MM.1S (cell line): ENCODE results near the gene MSL3.

ENCODE experiments used
- DNase-seq: peaks from one replicate; pipeline ENCODE4 v3.0.0-alpha.2; 2015
- H2AFZ ChIP-seq: fragments of 300-600 bp; sonication (generic); 2 replicates; pipeline ENCODE4 v1.6.0; 2016; ENCODE audit warnings: antibody characterized with exemption, low read length
- H3F3A ChIP-seq: fragments of 300-600 bp; sonication (generic); 2 replicates; pipeline ENCODE4 v1.6.1; 2016; ENCODE audit warnings: mild to moderate bottlenecking, antibody characterized with exemption, low read length, moderate library complexity, mixed read lengths; ENCODE audit not compliant: insufficient read depth
- H3K27ac ChIP-seq: fragments of 300-600 bp; sonication (generic); 2 replicates; pipeline ENCODE4 v1.5.1; 2016; ENCODE audit warnings: mild to moderate bottlenecking, low read length
- H3K27me3 ChIP-seq: fragments of 300-600 bp; sonication (generic); replicated peaks from 2 replicates; pipeline ENCODE4 v1.6.0; 2016; ENCODE audit warnings: low read length; ENCODE audit not compliant: insufficient read depth
- H3K36me3 ChIP-seq: fragments of 300-600 bp; sonication (generic); replicated peaks from 2 replicates; pipeline ENCODE4 v1.6.1; 2016; ENCODE audit warnings: mild to moderate bottlenecking, low read length, mixed read lengths; ENCODE audit not compliant: insufficient read depth
- H3K4me1 ChIP-seq: fragments of 300-600 bp; sonication (generic); 2 replicates; pipeline ENCODE4 v1.6.1; 2016; ENCODE audit warnings: low read length, mixed read lengths
- H3K4me2 ChIP-seq: fragments of 300-600 bp; sonication (generic); 2 replicates; pipeline ENCODE4 v1.6.0; 2016; ENCODE audit warnings: low read depth, low read length
- H3K4me3 ChIP-seq: fragments of 300-600 bp; sonication (generic); 2 replicates; pipeline ENCODE4 v1.5.1; 2016; ENCODE audit warnings: low read length, mixed read lengths
- H3K79me2 ChIP-seq: fragments of 300-600 bp; sonication (generic); 2 replicates; pipeline ENCODE4 v1.6.1; 2016; ENCODE audit warnings: mixed run types, low read length, mixed read lengths
- H3K9ac ChIP-seq: fragments of 300-600 bp; sonication (generic); 2 replicates; pipeline ENCODE4 v1.6.1; 2016; ENCODE audit warnings: low read length, mixed read lengths
- H3K9me2 ChIP-seq: fragments of 300-600 bp; sonication (generic); replicated peaks from 2 replicates; pipeline ENCODE4 v1.6.1; 2016; ENCODE audit warnings: mild to moderate bottlenecking, low read length, mixed read lengths; ENCODE audit not compliant: insufficient read depth
- H3K9me3 ChIP-seq: fragments of 300-600 bp; sonication (generic); replicated peaks from 2 replicates; pipeline ENCODE4 v1.6.1; 2016; ENCODE audit warnings: mild to moderate bottlenecking, low read length, mixed read lengths; ENCODE audit not compliant: insufficient read depth
- H4K20me1 ChIP-seq: fragments of 300-600 bp; sonication (generic); 2 replicates; pipeline ENCODE4 v1.6.1; 2016; ENCODE audit warnings: mild to moderate bottlenecking, low read length, moderate library complexity, mixed read lengths; ENCODE audit not compliant: insufficient read depth
- CTCF ChIP-seq: fragments of 300-600 bp; sonication (generic); IDR thresholded peaks from 2 replicates; pipeline ENCODE4 v1.5.1; 2016; ENCODE audit warnings: antibody characterized with exemption, low read length, mixed read lengths
- EZH2 ChIP-seq: fragments of 300-600 bp; sonication (generic); optimal IDR thresholded peaks from 2 replicates; pipeline ENCODE3; 2017; ENCODE audit warnings: low read depth, mild to moderate bottlenecking, antibody characterized with exemption, low read length, mixed read lengths
- EZH2phosphoT487 ChIP-seq: fragments of 300-600 bp; sonication (generic); IDR thresholded peaks from 2 replicates; pipeline ENCODE4 v1.6.1; 2018; ENCODE audit warnings: antibody characterized with exemption, low read length

The MSL3 gene

GRCh38 chrX:11725631-11726442, 32.2 kb upstream of the MSL3 start:
- no peaks in the 10 kb centered on the region for H3K79me2 ChIP-seq
- no peaks in the 10 kb centered on the region for H3K9me3 ChIP-seq
- H3K9ac ChIP-seq, result no peak overlapping the region
- no peaks in the 10 kb centered on the region for H4K20me1 ChIP-seq
- H3F3A ChIP-seq, result no peaks in the 10 kb centered on the region
- no peaks in the 10 kb centered on the region for H3K4me1 ChIP-seq
- H2AFZ ChIP-seq, result no peak overlapping the region
- no peak for DNase-seq
- TF ChIP-seq EZH2phosphoT487 (no peak), CTCF (no peak), EZH2 (no peak)
- H3K9me2 ChIP-seq, result no peaks in the 10 kb centered on the region
- H3K27ac ChIP-seq, result no peak overlapping the region
- no peak overlapping the region for H3K4me2 ChIP-seq
- no peak overlapping the region for H3K4me3 ChIP-seq
- no peaks in the 10 kb centered on the region for H3K27me3 ChIP-seq
- H3K36me3 ChIP-seq, result no peaks in the 10 kb centered on the region

GRCh38 chrX:11728556-11728955, 29.5 kb upstream of the MSL3 start:
- no peak for DNase-seq
- no peak overlapping the region for H3K4me3 ChIP-seq
- no peak overlapping the region for H3K4me2 ChIP-seq
- H3K27ac ChIP-seq, result no peak overlapping the region
- TF ChIP-seq EZH2 (no peak), EZH2phosphoT487 (no peak), CTCF (no peak)
- no peaks in the 10 kb centered on the region for H4K20me1 ChIP-seq
- H3K4me1 ChIP-seq, result no peaks in the 10 kb centered on the region
- no peaks in the 10 kb centered on the region for H3K79me2 ChIP-seq
- H3K36me3 ChIP-seq, result no peaks in the 10 kb centered on the region
- H3K9ac ChIP-seq, result no peak overlapping the region
- H3F3A ChIP-seq, result no peaks in the 10 kb centered on the region
- H3K27me3 ChIP-seq, result no peaks in the 10 kb centered on the region
- no peak overlapping the region for H2AFZ ChIP-seq
- H3K9me3 ChIP-seq, result no peaks in the 10 kb centered on the region
- no peaks in the 10 kb centered on the region for H3K9me2 ChIP-seq

DNA sequence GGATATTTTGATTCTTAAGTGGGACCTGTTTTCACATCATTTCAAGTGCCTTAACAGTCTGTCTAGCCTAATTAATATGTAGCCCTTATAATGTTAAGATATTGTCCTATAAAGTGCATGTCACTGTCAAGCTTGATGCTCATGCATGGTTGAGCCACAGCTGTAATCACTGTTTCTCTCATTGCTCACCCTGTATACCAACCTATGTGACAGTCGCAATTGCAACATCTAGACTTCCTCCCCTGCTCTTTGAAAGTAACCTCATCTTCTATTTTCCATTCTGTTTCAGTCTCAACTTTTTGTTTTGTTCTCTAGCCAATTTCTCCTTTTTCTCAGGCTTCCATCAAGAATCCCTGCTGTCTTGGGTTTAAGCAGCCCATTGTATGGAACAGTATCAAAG, 24.4 kb upstream of the MSL3 start:
- Histone ChIP-seq H3K9me3 (no peaks in the 10 kb centered on the region), H3K27me3 (no peaks in the 10 kb centered on the region), H3K4me2 (no peak overlapping the region), H3K9me2 (no peaks in the 10 kb centered on the region), H3K4me1 (no peaks in the 10 kb centered on the region), H3K79me2 (no peaks in the 10 kb centered on the region), H3K4me3 (no peak overlapping the region), H3K9ac (no peak overlapping the region), H2AFZ (no peak overlapping the region), H3K36me3 (no peaks in the 10 kb centered on the region), H4K20me1 (no peaks in the 10 kb centered on the region), H3F3A (no peaks in the 10 kb centered on the region), H3K27ac (no peak overlapping the region)
- no peak for DNase-seq
- TF ChIP-seq EZH2phosphoT487, result no peak
- TF ChIP-seq EZH2, result no peak
- no peak for TF ChIP-seq CTCF
